PC-9 (cell line): ENCODE measurements around the gene ZNF362. TPM values are rescaled to one million over a fixed set of nuclear protein-coding genes. Genes with fewer than 3 reads are reported as not detected.

ENCODE experiments used
- BruUV-seq: library from RNA; stranded (reverse); fragments of 400-500 nt; replicated peaks from 2 replicates; lab custom pipeline; 2021; lab: Mats Ljungman, UMichigan
- CTCF ChIA-PET: fragments of 300-600 bp; sonication (Branson Sonifier 250); formaldehyde crosslinking; loops from one replicate; lab custom pipeline; 2022; ENCODE audit warnings: antibody characterized with exemption; lab: Charles Lee
- POLR2A ChIA-PET: fragments of 300-600 bp; sonication (Branson Sonifier 250); formaldehyde crosslinking; loops from one replicate; lab custom pipeline; 2022; ENCODE audit warnings: antibody characterized with exemption; ENCODE audit not compliant: unreplicated experiment; lab: Charles Lee
- DNase-seq, 2 experiments: peaks; one replicate each; pipeline versions ENCODE4 v3.0.0 to v3.0.0-alpha.2; 2015 to 2022; ENCODE audit warnings: mixed read lengths in 1 of 2
- H2AFZ ChIP-seq: fragments of 200-600 bp; sonication (generic); 2 replicates; pipeline ENCODE4 v1.8.1; 2017; ENCODE audit warnings: antibody characterized with exemption
- H3F3A ChIP-seq: fragments of 200-600 bp; sonication (generic); 2 replicates; pipeline ENCODE4 v1.8.1; 2017; ENCODE audit warnings: antibody characterized with exemption, mild to moderate bottlenecking, low read depth; ENCODE audit not compliant: insufficient read depth
- H3K27ac ChIP-seq: fragments of 200-600 bp; sonication (generic); 2 replicates; pipeline ENCODE4 v1.6.1; 2016; ENCODE audit warnings: mixed run types
- H3K27me3 ChIP-seq: fragments of 200-600 bp; sonication (generic); 2 replicates; pipeline ENCODE4 v1.6.1; 2016; ENCODE audit warnings: low read depth, mixed run types; ENCODE audit not compliant: insufficient read depth
- H3K36me3 ChIP-seq: fragments of 200-600 bp; sonication (generic); 2 replicates; pipeline ENCODE4 v1.6.1; 2016; ENCODE audit warnings: low read depth, mixed run types
- H3K4me1 ChIP-seq: fragments of 200-600 bp; sonication (generic); replicated peaks from 2 replicates; pipeline ENCODE4 v1.6.1; 2016; ENCODE audit warnings: mixed run types; ENCODE audit not compliant: insufficient read depth
- H3K4me2 ChIP-seq: fragments of 200-600 bp; sonication (generic); 2 replicates; pipeline ENCODE4 v1.6.1; 2017; ENCODE audit warnings: mixed run types
- H3K4me3 ChIP-seq: fragments of 200-600 bp; sonication (generic); 2 replicates; pipeline ENCODE4 v1.6.1; 2016; ENCODE audit warnings: mixed run types
- H3K79me2 ChIP-seq: fragments of 200-600 bp; sonication (generic); 2 replicates; pipeline ENCODE4 v1.6.1; 2017; ENCODE audit warnings: low read depth, mixed run types
- H3K9me2 ChIP-seq: fragments of 200-600 bp; sonication (generic); 2 replicates; pipeline ENCODE4 v1.8.1; 2017; ENCODE audit warnings: mild to moderate bottlenecking; ENCODE audit not compliant: insufficient read depth
- H3K9me3 ChIP-seq: fragments of 200-600 bp; sonication (generic); 2 replicates; pipeline ENCODE4 v1.8.1; 2016; ENCODE audit warnings: low read depth; ENCODE audit not compliant: insufficient read depth
- H4K20me1 ChIP-seq: fragments of 200-600 bp; sonication (generic); 2 replicates; pipeline ENCODE4 v1.8.1; 2017; ENCODE audit not compliant: insufficient read depth
- CTCF ChIP-seq: fragments of 200-600 bp; sonication (generic); conservative IDR thresholded peaks from 2 replicates; pipeline ENCODE4 v1.6.1; 2017; ENCODE audit warnings: mixed run types, antibody characterized with exemption, mild to moderate bottlenecking, moderate library complexity
- EZH2 ChIP-seq: fragments of 200-600 bp; sonication (generic); IDR thresholded peaks from 2 replicates; pipeline ENCODE4 v1.8.0; 2017; ENCODE audit warnings: antibody characterized with exemption, low read depth
- intact Hi-C: fragments of 100-400 bp; cut with micrococcal nuclease; formaldehyde crosslinking; loops from one replicate; pipeline ENCODE4 v1.10.0; 2022; ENCODE audit not compliant: unreplicated experiment
- total RNA-seq: library from RNA; stranded (reverse); gene quantifications from 2 replicates; pipeline ENCODE4 v1.2.3, GENCODE V29; 2021

The ZNF362 gene
- total RNA-seq, 1 experiment from 2014 or later, result 33.1 TPM

DNA sequence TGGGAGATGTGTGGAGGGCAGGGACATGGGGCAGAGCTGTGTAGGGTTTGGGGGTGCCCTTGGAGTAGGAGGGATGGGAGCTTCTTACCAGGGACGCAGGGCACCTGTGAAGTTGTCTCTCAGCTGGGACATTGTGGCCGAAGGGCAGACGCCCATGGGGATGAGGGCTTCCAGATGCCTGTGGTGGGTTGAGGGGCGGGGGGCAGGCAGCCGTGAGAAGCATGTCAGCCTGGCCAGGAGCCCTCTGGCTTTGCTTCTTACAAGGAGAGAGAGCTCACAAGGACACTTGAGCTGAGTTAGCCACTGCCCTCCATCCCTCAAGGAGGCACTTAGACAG is 56.1 kb downstream of the ZNF362 start:
- no peak for DNase-seq
- Histone ChIP-seq H3K27me3 (no peaks in the 10 kb centered on the region), H3K36me3 (no peaks in the 10 kb centered on the region), H3K4me2 (no peak overlapping the region), H3K79me2 (no peaks in the 10 kb centered on the region), H3K4me1 (no peaks in the 10 kb centered on the region), H3K4me3 (no peak overlapping the region), H4K20me1 (no peaks in the 10 kb centered on the region), H3F3A (no peaks in the 10 kb centered on the region), H3K27ac (no peak overlapping the region), H2AFZ (no peak overlapping the region), H3K9me2 (no peaks in the 10 kb centered on the region), H3K9me3 (no peaks in the 10 kb centered on the region)
- intact Hi-C loops, result no loop called here
- CTCF ChIA-PET, result no interaction called here
- TF ChIP-seq CTCF, result no peak
- no peak for TF ChIP-seq EZH2
- POLR2A ChIA-PET, result no interaction called here
- BruUV-seq, result no TSS peak

DNA sequence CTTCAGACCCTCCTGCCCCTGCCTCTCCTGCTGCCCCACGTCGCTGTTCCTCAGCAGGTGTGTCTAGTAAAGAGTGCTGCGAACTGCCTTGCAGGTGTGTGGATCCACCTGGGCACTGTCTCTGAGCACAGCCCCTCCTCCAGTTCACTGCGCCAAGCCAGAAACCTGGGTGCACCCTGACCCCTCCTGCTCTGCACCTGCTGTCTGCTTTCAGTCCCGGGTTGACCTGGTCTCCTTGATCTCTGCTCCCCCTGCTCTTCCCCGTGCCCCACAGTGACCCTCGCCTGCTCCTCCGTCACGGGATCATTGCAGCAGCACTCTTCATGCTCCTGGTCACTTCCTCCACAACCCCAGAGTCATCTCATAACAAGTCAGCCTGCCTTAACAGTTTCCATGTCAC is 58.1 kb downstream of the ZNF362 start:
- intact Hi-C loops, result no loop called here
- ChIA-PET POLR2A (interaction anchor here (0.7 kb wide), 1 partner anchor 8 kb away, joined by 33 read pairs; no protein-coding TSS in a partner anchor), CTCF (interaction anchor here (0.7 kb wide), 1 partner anchor 130 kb away, joined by 4 read pairs; no protein-coding TSS in a partner anchor)
- Histone ChIP-seq H3K4me2 (no peak overlapping the region), H3F3A (0 out of 2 replicates have a peak, but pooled peaks cover 7% of the 10 kb centered on the region), H3K9me3 (no peaks in the 10 kb centered on the region), H3K9me2 (no peaks in the 10 kb centered on the region), H3K79me2 (no peaks in the 10 kb centered on the region), H4K20me1 (no peaks in the 10 kb centered on the region; the same call in 1 of the 2 replicates), H2AFZ (no peak overlapping the region), H3K27me3 (no peaks in the 10 kb centered on the region), H3K4me3 (no peak overlapping the region), H3K27ac (no peak overlapping the region), H3K36me3 (no peaks in the 10 kb centered on the region), H3K4me1 (no peaks in the 10 kb centered on the region)
- BruUV-seq, result no TSS peak
- DNase-seq, result no peak
- TF ChIP-seq CTCF, result no peak
- no peak for TF ChIP-seq EZH2

GRCh38 chr1:33316601-33317000 is 60.3 kb downstream of the ZNF362 start:
- TF ChIP-seq EZH2, result no peak
- no peak for TF ChIP-seq CTCF
- no peak for DNase-seq
- Histone ChIP-seq H3K9me2 (no peaks in the 10 kb centered on the region), H3K4me3 (no peak overlapping the region), H3K79me2 (no peaks in the 10 kb centered on the region), H4K20me1 (no peaks in the 10 kb centered on the region; the same call in 1 of the 2 replicates), H3K4me1 (no peaks in the 10 kb centered on the region), H3F3A (peaks cover 7% of the 10 kb centered on the region; the same call in 1 of the 2 replicates), H3K36me3 (no peaks in the 10 kb centered on the region), H2AFZ (no peak overlapping the region), H3K4me2 (no peak overlapping the region), H3K9me3 (no peaks in the 10 kb centered on the region), H3K27me3 (no peaks in the 10 kb centered on the region), H3K27ac (no peak overlapping the region)
- intact Hi-C loops, result no loop called here
- ChIA-PET POLR2A (no interaction called here), CTCF (no interaction called here)
- BruUV-seq, result no TSS peak
